Occipital lobe (tissue), 2 donors: ENCODE measurements around the gene STAG3. TPM values are rescaled to one million over a fixed set of nuclear protein-coding genes. Genes with fewer than 3 reads are reported as not detected.

ENCODE experiments used
- DNase-seq: peaks from one replicate; lab custom pipeline; 2025; lab: John Stamatoyannopoulos, UW
- total RNA-seq: library from RNA; depleted of rRNA; stranded (reverse); fragments of >200 nt; gene quantifications from one replicate; pipeline ENCODE4 v1.2.3, GENCODE V29; 2014

The STAG3 gene
- total RNA-seq, 1 donor from 2014 or later = 0.78 TPM

DNA sequence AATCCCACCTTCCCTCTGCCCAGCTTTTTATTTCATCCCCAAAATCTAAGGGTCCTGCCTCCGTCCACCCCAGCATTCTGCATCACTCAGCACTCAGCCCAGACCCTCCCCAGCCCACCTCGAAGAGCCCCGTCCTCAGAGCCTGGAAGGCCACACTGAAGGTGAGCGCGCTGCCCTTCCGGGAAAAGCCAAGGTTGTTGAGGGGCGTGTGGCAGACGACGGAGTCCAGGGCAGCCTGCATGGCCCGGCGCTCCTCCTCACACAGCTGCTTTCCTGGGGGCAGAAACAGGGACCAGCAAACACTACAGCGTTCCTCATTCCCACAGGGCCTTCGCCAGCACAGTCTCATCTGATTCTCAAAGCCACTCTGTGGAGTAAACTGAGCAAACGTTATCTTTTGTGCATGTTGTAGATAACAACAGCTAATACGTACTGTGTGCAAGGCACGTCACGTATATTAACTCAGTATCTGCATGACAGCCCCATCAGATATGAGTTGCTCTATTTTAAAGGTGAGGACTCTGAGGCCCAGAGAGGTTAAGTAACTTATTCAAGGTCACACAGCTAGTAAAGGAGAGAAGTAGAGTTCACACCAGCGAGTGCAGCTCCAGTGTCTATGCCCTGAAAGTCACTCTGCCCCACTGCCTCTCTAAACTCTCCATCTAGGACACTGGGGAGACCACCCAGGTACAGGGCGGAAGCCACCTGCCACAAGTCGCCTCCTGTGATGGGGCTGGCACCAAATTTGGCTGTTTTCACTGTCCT lies 22.0 kb upstream of the STAG3 start:
- no peak for DNase-seq

DNA sequence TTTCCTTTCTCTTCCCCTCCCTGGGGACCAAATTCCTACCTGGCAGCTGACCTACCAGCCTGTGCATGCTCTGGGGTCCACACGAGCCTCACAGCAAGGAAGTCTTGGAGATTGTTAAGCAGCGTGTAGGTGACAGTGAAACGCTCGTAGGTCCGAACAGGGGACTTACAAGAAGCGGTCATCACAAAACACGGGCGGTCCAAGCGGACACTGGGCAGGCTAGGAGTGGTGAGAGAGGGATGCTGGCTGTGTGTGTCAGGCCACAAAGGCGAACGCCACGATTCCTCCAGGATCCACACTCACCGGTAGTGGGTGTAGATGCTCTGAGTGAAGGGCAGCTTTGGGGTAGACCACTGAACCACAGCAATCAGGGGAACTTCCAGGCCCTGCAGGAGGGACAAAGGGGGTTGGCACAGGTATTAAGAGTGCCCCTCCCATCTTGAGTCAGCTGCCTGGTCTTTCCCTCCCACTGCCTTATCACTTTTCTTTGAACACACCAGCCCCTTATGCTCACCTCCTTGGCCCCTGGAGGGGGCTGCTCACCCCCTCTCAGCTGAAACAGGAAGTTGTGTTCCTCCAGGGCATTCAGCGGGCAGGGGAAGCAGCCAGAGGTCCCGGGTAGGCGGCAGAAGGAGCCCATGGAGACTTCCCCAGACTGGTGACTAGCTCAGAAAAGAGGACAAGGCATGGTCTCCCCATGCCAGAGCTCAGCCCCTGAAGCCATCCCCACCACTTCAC lies 21.2 kb upstream of the STAG3 start:
- no peak for DNase-seq

DNA sequence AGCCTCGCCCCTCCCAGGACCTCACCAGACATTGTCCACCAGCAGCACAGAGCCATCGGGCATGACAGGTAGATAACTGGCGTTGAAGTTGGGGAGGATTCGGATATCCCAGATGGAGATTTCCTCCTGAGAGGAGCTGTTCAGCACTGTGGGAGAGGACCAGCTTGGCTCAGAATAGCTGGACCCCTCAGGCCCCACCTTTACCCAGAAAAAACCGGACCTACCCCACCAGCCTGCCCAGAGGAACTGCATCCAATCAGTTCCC lies 20.7 kb upstream of the STAG3 start:
- no peak for DNase-seq

DNA sequence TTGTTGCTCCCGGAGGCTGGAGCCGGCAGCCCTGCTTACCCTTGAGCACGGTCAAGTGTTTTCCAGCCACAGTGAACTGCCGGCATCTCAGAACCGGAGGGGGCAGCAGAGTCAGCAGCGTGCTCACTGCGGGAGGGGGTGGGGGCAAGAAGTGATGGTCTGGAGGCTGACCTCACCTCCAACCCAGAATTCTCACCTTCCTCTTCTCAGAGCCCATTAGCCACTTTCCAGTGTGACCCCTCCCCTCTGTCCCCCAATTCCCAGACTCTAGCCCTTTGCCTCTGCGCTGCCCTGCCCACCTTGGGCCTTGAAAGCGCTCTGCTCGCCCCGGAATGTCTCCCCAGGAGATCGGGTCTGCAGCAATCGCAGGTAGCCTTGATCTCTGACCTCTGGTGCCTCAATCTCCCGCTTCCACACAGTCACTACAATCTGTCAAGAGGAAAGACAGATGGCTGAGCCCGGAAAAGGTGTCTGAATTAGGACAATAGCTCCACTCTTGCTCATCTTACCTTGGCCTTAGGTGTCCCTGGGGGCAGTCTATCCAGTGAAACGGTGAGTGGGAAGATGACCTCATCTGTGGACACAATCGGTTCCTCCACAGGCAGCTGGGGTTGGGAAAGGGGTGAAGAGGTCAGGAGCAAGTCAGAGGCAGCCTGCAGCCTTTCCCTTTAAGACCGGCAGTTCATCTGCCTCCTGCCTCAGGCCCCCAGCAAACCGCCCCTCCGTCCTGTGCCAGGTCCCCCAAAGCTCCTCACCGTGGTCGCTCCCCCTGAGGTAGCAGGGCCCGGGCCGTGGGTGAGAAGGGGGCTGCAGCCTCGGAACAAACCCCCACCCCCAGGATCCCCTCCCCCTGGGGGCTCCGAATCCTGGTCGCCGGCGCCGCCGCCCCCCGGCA lies 20.1 kb upstream of the STAG3 start:
- no peak for DNase-seq

- peak; percentile 86 for DNase-seq
These were observed 19.3 kb upstream of the STAG3 start, which contains the start of gene TRAPPC14 for GRCh38 chr7:100158229-100159098. Gene TRAPPC14 (minus strand): TSS chr7:100158723. CDS start chr7:100158499, 224 bp downstream.

- no peak for DNase-seq
These were observed 18.6 kb upstream of the STAG3 start for GRCh38 chr7:100159099-100159623.

- no peak for DNase-seq
These were observed 17.7 kb upstream of the STAG3 start for GRCh38 chr7:100160067-100160466.

DNA sequence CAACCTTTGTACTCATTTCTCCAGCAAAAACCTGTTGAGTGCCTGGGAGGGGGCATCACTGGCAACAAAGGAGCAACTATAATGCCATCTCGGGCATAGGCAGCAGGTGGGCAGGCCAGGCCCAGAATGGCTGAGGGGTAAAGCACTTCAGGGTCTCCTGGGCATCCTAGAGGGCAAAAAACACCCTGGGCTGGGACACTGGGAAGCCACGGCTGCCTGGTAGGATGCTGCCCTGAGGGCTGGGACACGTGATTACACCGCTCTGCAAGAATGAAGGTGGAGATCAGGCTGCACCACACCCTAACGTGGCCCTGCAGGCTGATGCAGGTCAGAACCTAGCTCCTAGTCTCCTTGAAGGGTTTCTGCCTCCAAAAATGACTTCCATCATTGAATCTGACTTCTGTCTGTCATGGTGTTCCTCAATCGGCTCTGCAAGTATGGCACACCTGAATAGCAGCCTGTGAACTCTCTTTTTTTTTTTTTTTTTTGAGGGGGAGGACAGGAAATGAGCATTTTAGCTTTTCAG lies 14.6 kb upstream of the STAG3 start:
- no peak for DNase-seq

DNA sequence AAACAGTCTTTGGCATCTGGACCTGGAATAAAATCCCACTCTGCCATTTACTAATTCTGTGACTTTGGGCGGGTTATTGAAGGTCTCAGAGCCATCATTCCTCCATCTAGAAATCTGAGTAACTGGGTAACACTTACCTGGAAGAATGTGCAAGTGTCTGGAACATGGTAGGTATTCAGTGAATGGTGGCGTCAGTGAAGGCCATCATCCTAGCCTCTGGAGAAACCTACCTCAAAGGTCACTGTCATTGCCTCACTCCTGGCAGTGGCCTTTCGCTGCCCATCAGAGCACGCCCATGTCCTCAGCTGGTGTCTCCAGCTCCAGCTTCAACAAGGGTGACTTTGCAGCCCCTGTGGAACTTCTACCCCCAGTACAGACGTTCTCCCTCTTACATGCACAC lies 13.8 kb upstream of the STAG3 start:
- DNase-seq = no peak

GRCh38 chr7:100166317-100166940 lies 11.3 kb upstream of the STAG3 start:
- DNase-seq = no peak

DNA sequence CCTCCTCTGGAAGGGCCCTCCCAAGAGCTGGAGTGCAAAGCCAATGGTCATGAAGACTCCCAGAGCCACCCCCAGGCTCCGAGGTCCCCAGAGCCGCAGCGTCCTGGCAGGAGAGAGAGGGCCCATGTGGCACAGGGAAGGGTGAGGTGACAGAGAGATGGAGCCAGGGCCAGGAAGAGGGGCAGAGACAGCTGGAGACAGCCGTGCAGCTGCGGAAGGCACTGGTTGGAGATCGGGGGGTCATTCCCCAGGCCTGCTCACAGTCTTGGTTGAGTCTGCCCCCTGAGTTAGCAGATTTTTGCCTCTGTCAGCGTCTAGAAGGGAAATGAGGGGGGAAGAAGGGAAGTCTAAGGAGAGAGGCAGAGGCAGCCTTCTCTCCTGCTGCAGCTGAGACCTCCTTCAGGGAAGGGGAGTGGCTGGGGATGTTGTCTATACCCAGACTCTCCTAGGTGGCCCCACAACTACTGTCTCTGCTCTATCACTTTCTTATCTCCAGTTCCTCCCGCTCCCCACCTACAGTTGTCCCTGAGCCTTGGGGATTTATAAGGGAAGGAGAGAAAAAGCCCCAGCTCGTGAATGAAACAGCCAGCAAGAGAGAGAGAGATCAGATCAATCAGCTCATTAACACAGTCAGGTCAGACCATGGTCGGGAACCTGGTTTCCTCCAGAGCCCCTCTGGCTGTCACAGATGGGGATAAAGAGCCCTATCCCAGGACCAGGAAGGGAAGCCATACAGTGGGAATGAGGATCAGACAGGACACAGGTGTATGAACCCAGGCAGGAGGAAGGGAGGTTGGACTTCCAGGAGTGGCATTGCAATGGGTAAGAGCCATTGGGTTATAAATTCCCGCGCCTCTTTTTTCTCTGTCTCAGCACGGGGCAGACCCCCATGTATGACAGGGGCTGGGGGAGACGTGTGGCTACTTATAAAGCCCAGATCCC lies 10.5 kb upstream of the STAG3 start:
- no peak for DNase-seq

- DNase-seq = no peak
These were observed 9.8 kb upstream of the STAG3 start for GRCh38 chr7:100167912-100168323.

DNA sequence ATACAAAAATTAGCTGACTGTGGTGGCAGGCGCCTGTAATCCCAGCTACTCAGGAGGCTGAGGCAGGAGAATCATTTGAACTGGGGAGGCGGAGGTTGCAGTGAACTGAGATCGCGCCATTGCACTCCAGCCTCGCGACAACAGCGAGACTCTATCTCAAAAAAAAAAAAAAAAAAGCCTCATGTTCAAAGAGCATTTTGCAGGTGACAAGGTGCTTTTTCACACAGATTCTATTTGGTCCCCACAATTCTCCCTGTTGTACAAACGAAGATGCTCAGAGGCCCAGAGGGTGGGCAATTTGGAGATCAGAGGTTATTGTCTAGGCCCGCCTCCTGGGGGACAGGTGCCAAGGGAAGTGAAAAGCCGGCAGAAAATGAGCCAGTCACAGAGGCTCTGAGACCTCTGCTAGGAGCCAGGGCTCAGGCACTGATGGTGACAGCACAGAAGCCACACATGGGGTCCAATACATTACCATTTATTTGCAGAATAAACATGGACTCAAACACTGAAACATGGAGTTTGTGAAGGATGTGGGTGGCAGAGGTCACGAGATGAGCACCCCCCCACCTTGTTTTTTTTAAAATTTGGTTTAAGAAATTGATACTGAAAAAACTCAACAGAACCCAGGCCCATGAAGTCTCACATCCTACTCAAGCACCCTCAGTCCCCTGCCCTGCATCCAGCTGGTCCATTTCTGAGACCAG lies 8.4 kb upstream of the STAG3 start:
- no peak for DNase-seq

GRCh38 chr7:100170101-100170897 lies 7.4 kb upstream of the STAG3 start:
- DNase-seq = no peak

DNA sequence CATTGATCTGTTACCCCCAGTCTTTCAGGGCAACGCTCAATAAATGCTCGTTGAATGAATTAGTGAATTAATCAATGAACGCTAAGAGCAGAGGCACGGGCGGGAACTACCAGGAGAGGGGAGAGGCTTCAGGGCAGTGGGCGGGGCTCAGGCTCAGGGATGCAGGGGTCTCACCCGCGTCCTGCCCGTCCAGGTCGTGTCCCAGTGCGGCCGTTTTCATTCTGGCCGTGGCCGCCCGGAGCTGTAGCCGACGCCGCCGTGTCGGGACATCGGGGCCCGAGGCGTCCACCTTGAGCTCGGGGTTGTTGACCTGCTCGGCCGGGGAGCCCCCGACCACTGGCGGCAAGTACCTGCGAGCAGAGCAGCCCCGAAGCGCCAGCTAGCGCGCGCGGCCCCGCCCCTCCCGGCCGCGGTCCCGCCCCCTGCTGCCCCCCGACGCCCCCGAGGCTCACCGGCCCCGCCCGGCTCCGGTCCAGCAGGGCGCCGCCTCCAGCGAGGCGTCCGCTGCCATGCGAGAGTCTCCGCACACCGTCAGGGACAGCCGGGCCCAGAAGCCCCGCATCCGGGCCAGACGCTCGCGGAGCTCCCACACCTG lies 6.5 kb upstream of the STAG3 start:
- no peak for DNase-seq

- no peak for DNase-seq
These were observed 5.9 kb upstream of the STAG3 start for GRCh38 chr7:100171840-100172239.
